HG03159 (cell line): Measurements from ENCODE around the gene ARID3A.
"Not testable (repeated sequence)": the region's sequence is repeated elsewhere in the genome, so short reads cannot be mapped to it uniquely, and the experiment has no call there.

ENCODE experiments used
- ATAC-seq: cut with Tn5 transposase; IDR thresholded peaks from one replicate; pipeline ENCODE4 v1.9.1; 2021; ENCODE audit warnings: mild to moderate bottlenecking, moderate library complexity; ENCODE audit not compliant: unreplicated experiment

ARID3A gene

GRCh38 chr19:925526-926322, at the start of gene ARID3A:
Gene ARID3A, plus strand, starts transcription at chr19:926035. Its CDS starts 3,494 bp downstream, at chr19:929529.
- peak; percentile 57 for ATAC-seq

- no peak for ATAC-seq
Measured at GRCh38 chr19:876089-876488, 49.7 kb upstream of the ARID3A start.

GRCh38 chr19:876780-877314, 49.0 kb upstream of the ARID3A start:
- no peak for ATAC-seq

GRCh38 chr19:877992-878660, 47.7 kb upstream of the ARID3A start:
- not testable (repeated sequence) for ATAC-seq

- ATAC-seq: not testable (repeated sequence)
Measured at GRCh38 chr19:878751-879561, 46.9 kb upstream of the ARID3A start.

- no peak for ATAC-seq
Measured at GRCh38 chr19:879711-880438, 46.0 kb upstream of the ARID3A start.

- ATAC-seq: no peak
Measured at GRCh38 chr19:881385-882071, 44.3 kb upstream of the ARID3A start.

- no peak for ATAC-seq
Measured at GRCh38 chr19:882871-883497, 42.9 kb upstream of the ARID3A start.

GRCh38 chr19:883661-884211, 42.1 kb upstream of the ARID3A start:
- ATAC-seq: no peak

GRCh38 chr19:884420-885211, 41.2 kb upstream of the ARID3A start:
- ATAC-seq: no peak

- ATAC-seq: no peak
Measured at GRCh38 chr19:885536-886224, 40.2 kb upstream of the ARID3A start.

GRCh38 chr19:887072-887471, 38.8 kb upstream of the ARID3A start:
- ATAC-seq: no peak

- no peak for ATAC-seq
Measured at GRCh38 chr19:887599-887998, 38.2 kb upstream of the ARID3A start.

GRCh38 chr19:888581-889385, 37.1 kb upstream of the ARID3A start:
- no peak for ATAC-seq

GRCh38 chr19:889662-890295, 36.1 kb upstream of the ARID3A start:
- ATAC-seq: no peak

GRCh38 chr19:890831-891230, 35.0 kb upstream of the ARID3A start:
- no peak for ATAC-seq
